B cell (primary cell): ENCODE measurements around the gene KIF17.

Experiments
- EZH2 ChIP-seq: IDR thresholded peaks from 2 replicates; pipeline ENCODE4 v1.6.1; 2012; ENCODE audit warnings: borderline replicate concordance, low read depth, mild to moderate bottlenecking, moderate library complexity, low read length; ENCODE audit not compliant: insufficient read depth, poor library complexity, severe bottlenecking
- TF ChIP-seq, protein P1 (sequence below): fragments of 200-600 bp; IDR thresholded peaks from one replicate; pipeline ENCODE4 v1.8.0; 2022; ENCODE audit warnings: antibody characterized with exemption, mild to moderate bottlenecking

DNA sequence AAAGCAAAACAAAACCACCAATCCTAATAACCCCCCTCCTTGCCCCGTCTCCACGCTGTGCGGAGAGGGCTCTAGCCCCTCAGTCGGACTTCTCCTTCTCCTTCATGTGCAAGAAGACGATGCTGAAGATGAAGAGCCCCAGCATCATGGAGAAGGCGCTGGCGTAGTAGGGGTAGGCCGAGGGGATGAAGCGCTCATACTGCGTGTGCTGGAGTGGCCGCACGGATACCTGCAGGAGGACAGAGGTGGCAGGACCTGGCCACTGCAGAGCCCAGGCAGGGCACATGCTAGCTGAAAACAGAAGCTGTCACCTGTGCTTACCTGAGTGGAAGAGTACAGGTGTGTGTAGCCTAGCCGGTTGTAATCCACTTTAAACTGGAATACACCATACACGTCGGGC, 65.5 kb downstream of the KIF17 start:
- TF ChIP-seq, protein P1, sequence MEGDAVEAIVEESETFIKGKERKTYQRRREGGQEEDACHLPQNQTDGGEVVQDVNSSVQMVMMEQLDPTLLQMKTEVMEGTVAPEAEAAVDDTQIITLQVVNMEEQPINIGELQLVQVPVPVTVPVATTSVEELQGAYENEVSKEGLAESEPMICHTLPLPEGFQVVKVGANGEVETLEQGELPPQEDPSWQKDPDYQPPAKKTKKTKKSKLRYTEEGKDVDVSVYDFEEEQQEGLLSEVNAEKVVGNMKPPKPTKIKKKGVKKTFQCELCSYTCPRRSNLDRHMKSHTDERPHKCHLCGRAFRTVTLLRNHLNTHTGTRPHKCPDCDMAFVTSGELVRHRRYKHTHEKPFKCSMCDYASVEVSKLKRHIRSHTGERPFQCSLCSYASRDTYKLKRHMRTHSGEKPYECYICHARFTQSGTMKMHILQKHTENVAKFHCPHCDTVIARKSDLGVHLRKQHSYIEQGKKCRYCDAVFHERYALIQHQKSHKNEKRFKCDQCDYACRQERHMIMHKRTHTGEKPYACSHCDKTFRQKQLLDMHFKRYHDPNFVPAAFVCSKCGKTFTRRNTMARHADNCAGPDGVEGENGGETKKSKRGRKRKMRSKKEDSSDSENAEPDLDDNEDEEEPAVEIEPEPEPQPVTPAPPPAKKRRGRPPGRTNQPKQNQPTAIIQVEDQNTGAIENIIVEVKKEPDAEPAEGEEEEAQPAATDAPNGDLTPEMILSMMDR, result no peak
- no peak for TF ChIP-seq EZH2
